ENCODE data around the gene DDX11. TPM values are rescaled to one million over a fixed set of nuclear protein-coding genes. Genes with fewer than 3 reads are reported as not detected.

The DDX11 gene
- polyA plus RNA-seq, 1 of the 3 experiments (the other 2 are of a cell fraction), result 33.4 TPM

- Histone ChIP-seq H3K27ac (ENCODE audit: low read depth in 2 of 2, low read length in 1 of 2) (no peak overlapping the region), H3K79me2 (ENCODE audit: insufficient read depth) (no peaks in the 10 kb centered on the region), H3K9ac (no peak overlapping the region), H3K36me3 (replicated peaks in 1 of 2; ENCODE audit: control insufficient read depth in 1 of 2, insufficient read depth in 2 of 2, low read length in 1 of 2) (no peaks in the 10 kb centered on the region), H3K27me3 (ENCODE audit: insufficient read depth) (no peaks in the 10 kb centered on the region), H4K20me1 (ENCODE audit: insufficient read depth) (no peaks in the 10 kb centered on the region), H3F3A (replicated peaks; ENCODE audit: insufficient read depth) (no peaks in the 10 kb centered on the region), H3K4me2 (no peak overlapping the region), H2AFZ (ENCODE audit: low read depth) (no peak overlapping the region), H3K4me1 (ENCODE audit: control insufficient read depth in 1 of 2, insufficient read depth in 2 of 2, low read depth in 1 of 2, low read length in 1 of 2) (no peaks in the 10 kb centered on the region), H3K9me3 (no peaks in the 10 kb centered on the region), H3K9me2 (no peaks in the 10 kb centered on the region), H3K4me3 (ENCODE audit: low read depth in 2 of 2, low read length in 1 of 2) (no peak overlapping the region)
- no peak for DNase-seq
- POLR2A ChIA-PET, result no interaction called here
- 86% methylated on average over 4 of the region's 6 CpGs for WGBS (ENCODE audit: low lambda C conversion rate)
- no peak for TF ChIP-seq TEAD4 (IDR thresholded peaks at IDR 0.05; ENCODE audit: borderline replicate concordance, insufficient read depth)
- TF ChIP-seq RFX5 (IDR thresholded peaks at IDR 0.05; ENCODE audit: low read length), result no peak
- no peak for TF ChIP-seq NFIC (IDR thresholded peaks at IDR 0.05; ENCODE audit: borderline replicate concordance)
- TF ChIP-seq GATA2 (CRISPR knock-in tag; IDR thresholded peaks at IDR 0.05), result no peak
- no peak for TF ChIP-seq RAD21 (IDR thresholded peaks at IDR 0.05; ENCODE audit: low read length)
- no peak for TF ChIP-seq SIN3A (IDR thresholded peaks at IDR 0.05; ENCODE audit: borderline replicate concordance, low read depth, low read length)
- TF ChIP-seq EP300 (IDR thresholded peaks at IDR 0.05; ENCODE audit: borderline replicate concordance in 1 of 2, low read depth in 1 of 2, low read length in 1 of 2), result no peak
- no peak for TF ChIP-seq TCF12 (IDR thresholded peaks at IDR 0.05)
- TF ChIP-seq, protein P1, sequence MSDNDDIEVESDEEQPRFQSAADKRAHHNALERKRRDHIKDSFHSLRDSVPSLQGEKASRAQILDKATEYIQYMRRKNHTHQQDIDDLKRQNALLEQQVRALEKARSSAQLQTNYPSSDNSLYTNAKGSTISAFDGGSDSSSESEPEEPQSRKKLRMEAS (IDR thresholded peaks at IDR 0.05; ENCODE audit: low read depth), result no peak
- TF ChIP-seq, protein P2, sequence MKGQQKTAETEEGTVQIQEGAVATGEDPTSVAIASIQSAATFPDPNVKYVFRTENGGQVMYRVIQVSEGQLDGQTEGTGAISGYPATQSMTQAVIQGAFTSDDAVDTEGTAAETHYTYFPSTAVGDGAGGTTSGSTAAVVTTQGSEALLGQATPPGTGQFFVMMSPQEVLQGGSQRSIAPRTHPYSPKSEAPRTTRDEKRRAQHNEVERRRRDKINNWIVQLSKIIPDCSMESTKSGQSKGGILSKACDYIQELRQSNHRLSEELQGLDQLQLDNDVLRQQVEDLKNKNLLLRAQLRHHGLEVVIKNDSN (IDR thresholded peaks at IDR 0.05; ENCODE audit: borderline replicate concordance, low read depth), result no peak
- TF ChIP-seq RXRA (IDR thresholded peaks at IDR 0.05; ENCODE audit: borderline replicate concordance, low read depth), result no peak
- TF ChIP-seq TAF1 (IDR thresholded peaks at IDR 0.05; ENCODE audit: borderline replicate concordance, low read depth, low read length), result no peak
- no peak for TF ChIP-seq CTCF (IDR thresholded peaks at IDR 0.05)
- TF ChIP-seq GABPA (IDR thresholded peaks at IDR 0.05; ENCODE audit: low read depth), result no peak
- TF ChIP-seq, protein P3, sequence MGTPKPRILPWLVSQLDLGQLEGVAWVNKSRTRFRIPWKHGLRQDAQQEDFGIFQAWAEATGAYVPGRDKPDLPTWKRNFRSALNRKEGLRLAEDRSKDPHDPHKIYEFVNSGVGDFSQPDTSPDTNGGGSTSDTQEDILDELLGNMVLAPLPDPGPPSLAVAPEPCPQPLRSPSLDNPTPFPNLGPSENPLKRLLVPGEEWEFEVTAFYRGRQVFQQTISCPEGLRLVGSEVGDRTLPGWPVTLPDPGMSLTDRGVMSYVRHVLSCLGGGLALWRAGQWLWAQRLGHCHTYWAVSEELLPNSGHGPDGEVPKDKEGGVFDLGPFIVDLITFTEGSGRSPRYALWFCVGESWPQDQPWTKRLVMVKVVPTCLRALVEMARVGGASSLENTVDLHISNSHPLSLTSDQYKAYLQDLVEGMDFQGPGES (IDR thresholded peaks at IDR 0.05; ENCODE audit: low read depth, low read length), result no peak
- TF ChIP-seq ELF1 (IDR thresholded peaks at IDR 0.05), result no peak
- TF ChIP-seq FOXJ3 (CRISPR knock-in tag; IDR thresholded peaks at IDR 0.05), result no peak
- TF ChIP-seq NRF1 (IDR thresholded peaks at IDR 0.05; ENCODE audit: low read depth, low read length), result no peak
- no peak for TF ChIP-seq FOXM1 (IDR thresholded peaks at IDR 0.05; ENCODE audit: low read depth)
- CTCF ChIA-PET, result interaction anchor here (1.3 to 3.7 kb wide), 2 partner anchors 11 to 151 kb away, joined by 3 to 15 read pairs; no protein-coding TSS in a partner anchor
Measured at GRCh38 chr12:31033681-31034080, 40.0 kb upstream of the DDX11 start.

Measured in SK-N-SH (cell line).